Measurements from ENCODE around the gene MTCH2. TPM values are rescaled to one million over a fixed set of nuclear protein-coding genes. Genes with fewer than 3 reads are reported as not detected.

MTCH2 gene
- total RNA-seq, 1 experiment from 2014 or later = 138 TPM

DNA sequence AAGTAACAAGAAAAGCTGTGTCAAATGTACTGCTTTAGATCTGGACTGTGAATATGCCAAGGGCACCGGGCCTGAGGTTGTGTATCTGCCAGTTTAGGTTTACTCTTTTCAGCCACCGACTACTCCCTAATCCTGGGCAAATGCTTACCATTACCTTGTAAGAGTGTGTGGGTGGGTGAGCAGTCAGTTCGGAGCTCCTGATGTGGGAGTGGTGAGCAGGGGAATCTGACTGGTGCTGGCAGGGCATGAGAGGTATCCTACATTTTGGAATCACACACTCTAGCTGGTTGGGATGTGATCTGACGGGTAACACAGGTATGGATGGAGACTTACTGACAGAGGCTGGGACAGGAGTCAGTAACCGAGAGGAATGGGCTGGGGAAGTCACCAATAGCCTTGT is 58.5 kb downstream of the MTCH2 start:
- DNase-seq (ENCODE audit: low read depth, low spot score) (no peak), ATAC-seq (no peak)
- Histone ChIP-seq H4K20me1 (ENCODE audit: insufficient read depth) (no peaks in the 10 kb centered on the region), H3K9me2 (ENCODE audit: insufficient read depth) (no peaks in the 10 kb centered on the region), H2AFZ (ENCODE audit: low read depth, low read length, poor library complexity, severe bottlenecking) (no peak overlapping the region), H3K27ac (ENCODE audit: low read depth, low read length) (no peak overlapping the region), H3K4me3 (replicated peaks in 1 of 2; ENCODE audit: low read depth in 1 of 2, low read length in 2 of 2) (no peak overlapping the region), H3K79me2 (ENCODE audit: insufficient read depth, low read length) (peaks cover 35% of the 10 kb centered on the region), H3K9ac (ENCODE audit: low read length) (no peak overlapping the region), H3K36me3 (ENCODE audit: control insufficient read depth in 1 of 2, insufficient read depth in 2 of 2, low read length in 2 of 2) (peaks cover 22 to 38% of the 10 kb centered on the region in 2 experiments), H3K4me1 (ENCODE audit: control insufficient read depth in 1 of 2, insufficient read depth in 2 of 2, low read length in 2 of 2) (peaks cover 5 to 10% of the 10 kb centered on the region in 2 experiments; a peak in 2 of 4 replicates), H3K4me2 (ENCODE audit: low read length) (no peak overlapping the region), H3K27me3 (ENCODE audit: insufficient read depth, low read length) (no peaks in the 10 kb centered on the region), H3K9me3 (ENCODE audit: control insufficient read depth in 1 of 2, insufficient read depth in 1 of 2, low read depth in 1 of 2, low read length in 2 of 2) (no peaks in the 10 kb centered on the region)
- ChIA-PET RAD21 (ENCODE audit: low non-redundant PET in 1 of 2, low total read pairs in 2 of 2, uncharacterized antibody in 2 of 2, unreplicated experiment in 2 of 2) (no interaction called here), CTCF (no interaction called here), POLR2A (no interaction called here)
- TF ChIP-seq SRF (IDR thresholded peaks at IDR 0.05; ENCODE audit: low read depth) = no peak
- TF ChIP-seq, protein P1, sequence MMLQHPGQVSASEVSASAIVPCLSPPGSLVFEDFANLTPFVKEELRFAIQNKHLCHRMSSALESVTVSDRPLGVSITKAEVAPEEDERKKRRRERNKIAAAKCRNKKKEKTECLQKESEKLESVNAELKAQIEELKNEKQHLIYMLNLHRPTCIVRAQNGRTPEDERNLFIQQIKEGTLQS (IDR thresholded peaks at IDR 0.05) = no peak
- intact Hi-C loops (cut with micrococcal nuclease) = no loop called here
- BruUV-seq (replicated peaks) = no TSS peak

DNA sequence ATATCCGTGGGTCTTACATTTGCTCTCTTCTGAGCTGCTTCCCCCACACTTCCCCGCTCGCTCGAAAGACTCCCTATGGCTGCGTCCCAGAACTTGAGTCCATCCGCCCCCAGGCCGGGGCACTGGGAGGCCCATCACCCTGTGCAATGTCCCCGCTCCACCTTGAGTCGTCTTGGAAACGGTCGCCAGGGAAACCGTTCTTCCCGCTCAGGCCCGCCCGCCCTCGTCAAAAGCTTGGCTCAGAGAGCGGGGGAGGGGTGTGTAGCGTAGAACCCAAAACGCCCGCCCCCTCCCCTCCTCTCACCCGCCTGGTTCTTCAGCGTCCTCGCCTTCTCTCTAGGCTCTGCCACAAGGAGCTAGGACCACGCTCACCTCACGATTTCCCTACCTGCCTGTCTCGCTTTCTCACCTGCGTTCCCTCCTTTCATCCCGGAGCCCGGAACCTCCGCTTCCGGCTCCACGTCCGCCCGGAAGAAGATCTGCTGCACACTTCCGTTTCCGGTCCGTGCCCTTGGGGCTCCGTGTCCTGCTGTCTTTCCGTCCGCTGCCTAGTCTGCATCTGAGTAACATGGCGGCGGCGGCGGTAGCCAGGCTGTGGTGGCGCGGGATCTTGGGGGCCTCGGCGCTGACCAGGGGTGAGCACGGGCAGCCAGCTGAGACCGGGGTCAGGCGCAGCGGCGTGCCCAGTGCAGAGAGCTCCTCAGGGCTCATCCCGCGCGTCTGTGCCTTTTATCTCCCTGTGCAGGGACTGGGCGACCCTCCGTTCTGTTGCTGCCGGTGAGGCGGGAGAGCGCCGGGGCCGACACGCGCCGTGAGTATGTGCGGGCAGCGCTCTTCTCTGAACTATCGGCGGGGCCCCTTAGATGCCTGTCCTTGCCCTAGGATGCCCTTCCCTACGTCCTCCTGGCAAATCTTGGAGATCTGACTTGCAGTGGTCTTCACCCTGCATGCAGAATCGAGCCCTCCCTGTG is 63.5 kb downstream of the MTCH2 start, which contains the start of the genes KBTBD4 and NDUFS3:
Gene KBTBD4 (minus strand): TSS at position 447 of the 971 bp plus-strand sequence. CDS start 19 bp downstream, at position 428.
Gene NDUFS3 (plus strand): TSS at position 551 of the 971 bp plus-strand sequence. CDS start 18 bp downstream, at position 569.
- ATAC-seq (peak; percentile 90), DNase-seq (ENCODE audit: low read depth, low spot score) (peak; percentile 83)
- H3K36me3 ChIP-seq (ENCODE audit: control insufficient read depth in 1 of 2, insufficient read depth in 2 of 2, low read length in 2 of 2) = peaks cover 29 to 42% of the 10 kb centered on the region in 2 experiments
- TSS peak; percentile 74 for BruUV-seq (replicated peaks)
- no peaks in the 10 kb centered on the region for H3K9me3 ChIP-seq (ENCODE audit: control insufficient read depth in 1 of 2, insufficient read depth in 1 of 2, low read depth in 1 of 2, low read length in 2 of 2)
- H3K9ac ChIP-seq (ENCODE audit: low read length) = peak within 1 kb of the TSS; percentile 88
- intact Hi-C loops (cut with micrococcal nuclease) = no loop called here
- ChIA-PET RAD21 (ENCODE audit: low non-redundant PET in 1 of 2, low total read pairs in 2 of 2, uncharacterized antibody in 2 of 2, unreplicated experiment in 2 of 2) (no interaction called here), CTCF (no interaction called here), POLR2A (interaction anchor here (0.7 to 1.0 kb wide), 2 partner anchors 9 to 14 kb away, joined by 4 to 5 read pairs; no protein-coding TSS in a partner anchor)
- peak within 1 kb of the TSS; percentile 90 to 100 for H3K4me3 ChIP-seq (replicated peaks in 1 of 2; ENCODE audit: low read depth in 1 of 2, low read length in 2 of 2)
- H3K27ac ChIP-seq (ENCODE audit: low read depth, low read length) = peak within 1 kb of the TSS; percentile 76
- H3K4me1 ChIP-seq (ENCODE audit: control insufficient read depth in 1 of 2, insufficient read depth in 2 of 2, low read length in 2 of 2) = peaks cover 10 to 25% of the 10 kb centered on the region in 2 experiments
- H3K9me2 ChIP-seq (ENCODE audit: insufficient read depth) = no peaks in the 10 kb centered on the region
- H3K4me2 ChIP-seq (ENCODE audit: low read length) = peak within 1 kb of the TSS; percentile 80
- H3K27me3 ChIP-seq (ENCODE audit: insufficient read depth, low read length) = no peaks in the 10 kb centered on the region
- H3K79me2 ChIP-seq (ENCODE audit: insufficient read depth, low read length) = peaks cover 59% of the 10 kb centered on the region
- no peaks in the 10 kb centered on the region for H4K20me1 ChIP-seq (ENCODE audit: insufficient read depth)
- no peak within 1 kb of the TSS for H2AFZ ChIP-seq (ENCODE audit: low read depth, low read length, poor library complexity, severe bottlenecking)
- TF ChIP-seq POLR2A (IDR thresholded peaks at IDR 0.05; ENCODE audit: borderline replicate concordance, extremely low read depth, insufficient read depth, insufficient read length) = peak; percentile 42
- TF ChIP-seq, protein P2, sequence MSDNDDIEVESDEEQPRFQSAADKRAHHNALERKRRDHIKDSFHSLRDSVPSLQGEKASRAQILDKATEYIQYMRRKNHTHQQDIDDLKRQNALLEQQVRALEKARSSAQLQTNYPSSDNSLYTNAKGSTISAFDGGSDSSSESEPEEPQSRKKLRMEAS (IDR thresholded peaks at IDR 0.05) = peak; percentile 84
- TF ChIP-seq EZH2phosphoT487 (IDR thresholded peaks at IDR 0.05; ENCODE audit: borderline replicate concordance) = no peak
- TF ChIP-seq SRF (IDR thresholded peaks at IDR 0.05; ENCODE audit: low read depth) = peak; percentile 89
- peak; percentile 97 for TF ChIP-seq CBX3 (IDR thresholded peaks at IDR 0.05; ENCODE audit: low read depth)
- TF ChIP-seq YY1 (IDR thresholded peaks at IDR 0.05; ENCODE audit: extremely low read depth, insufficient replicate concordance, low read depth, low read length) = peak; percentile 98
- TF ChIP-seq TCF7L2 (IDR thresholded peaks at IDR 0.05; ENCODE audit: borderline replicate concordance, extremely low read depth, insufficient read depth, insufficient read length) = peak; percentile 80
- no peak for TF ChIP-seq EZH2 (IDR thresholded peaks at IDR 0.05)
- peak; percentile 68; the same call in 1 of the 2 replicates for TF ChIP-seq SIN3A (IDR thresholded peaks at IDR 0.05; ENCODE audit: low read depth)
- peak; percentile 83 for TF ChIP-seq EGR1 (IDR thresholded peaks at IDR 0.05; ENCODE audit: low read depth)
- peak; percentile 59; the same call in 1 of the 2 replicates for TF ChIP-seq ELF1 (IDR thresholded peaks at IDR 0.05; ENCODE audit: borderline replicate concordance, low read depth)
- peak; percentile 76 for TF ChIP-seq SP1 (IDR thresholded peaks at IDR 0.05; ENCODE audit: low read depth)
- TF ChIP-seq POLR2AphosphoS5 (IDR thresholded peaks at IDR 0.05; ENCODE audit: low read depth, low read length) = peak; percentile 92
- TF ChIP-seq, protein P1 (IDR thresholded peaks at IDR 0.05) = no peak
- TF ChIP-seq, protein P3, sequence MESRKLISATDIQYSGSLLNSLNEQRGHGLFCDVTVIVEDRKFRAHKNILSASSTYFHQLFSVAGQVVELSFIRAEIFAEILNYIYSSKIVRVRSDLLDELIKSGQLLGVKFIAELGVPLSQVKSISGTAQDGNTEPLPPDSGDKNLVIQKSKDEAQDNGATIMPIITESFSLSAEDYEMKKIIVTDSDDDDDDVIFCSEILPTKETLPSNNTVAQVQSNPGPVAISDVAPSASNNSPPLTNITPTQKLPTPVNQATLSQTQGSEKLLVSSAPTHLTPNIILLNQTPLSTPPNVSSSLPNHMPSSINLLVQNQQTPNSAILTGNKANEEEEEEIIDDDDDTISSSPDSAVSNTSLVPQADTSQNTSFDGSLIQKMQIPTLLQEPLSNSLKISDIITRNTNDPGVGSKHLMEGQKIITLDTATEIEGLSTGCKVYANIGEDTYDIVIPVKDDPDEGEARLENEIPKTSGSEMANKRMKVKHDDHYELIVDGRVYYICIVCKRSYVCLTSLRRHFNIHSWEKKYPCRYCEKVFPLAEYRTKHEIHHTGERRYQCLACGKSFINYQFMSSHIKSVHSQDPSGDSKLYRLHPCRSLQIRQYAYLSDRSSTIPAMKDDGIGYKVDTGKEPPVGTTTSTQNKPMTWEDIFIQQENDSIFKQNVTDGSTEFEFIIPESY (IDR thresholded peaks at IDR 0.05; ENCODE audit: extremely low read depth, insufficient replicate concordance, low read length) = peak; percentile 72
- no peak for TF ChIP-seq JUND (IDR thresholded peaks at IDR 0.05)
- peak; percentile 60 for TF ChIP-seq ZFX (IDR thresholded peaks at IDR 0.05)

All from HCT116 (cell line).